Cardiac fibroblast (primary cell): ENCODE data around the gene MS4A6E.
"Not testable (repeated sequence)": the region's sequence is repeated elsewhere in the genome, so short reads cannot be mapped to it uniquely, and the experiment has no call there.

Experiments used
- DNase-seq, 2 donors: peaks; one replicate each; pipeline versions ENCODE4 v3.0.0 to v3.0.0-alpha.2; 2010; ENCODE audit warnings: low read depth in 2 of 2
- H3K4me3 ChIP-seq, 2 donors: replicated peaks in 1 of 2; 1 replicate in 1 of 2; 2 replicates in 1 of 2; pipeline ENCODE4 v1.5.1; 2011; ENCODE audit warnings: low read depth in 2 of 2, low read length in 2 of 2, mild to moderate bottlenecking in 2 of 2, moderate library complexity in 1 of 2
- CTCF ChIP-seq: IDR thresholded peaks from one replicate; pipeline ENCODE4 v1.5.1; 2011; ENCODE audit warnings: low read depth, mild to moderate bottlenecking, low read length, inconsistent platforms

The MS4A6E gene

GRCh38 chr11:60326955-60327354, at the start of gene MS4A6E:
MS4A6E (plus strand) TSS chr11:60327255; CDS start chr11:60334896, 7,641 bp downstream.
- no peak for TF ChIP-seq CTCF
- H3K4me3 ChIP-seq = no peak within 1 kb of the TSS
- no peak for DNase-seq

- no peak for TF ChIP-seq CTCF
- DNase-seq = no peak
- H3K4me3 ChIP-seq = no peak within 1 kb of the TSS
Observed at GRCh38 chr11:60280412-60280811, 46.6 kb upstream of the MS4A6E start, which contains the start of gene MS4A4A. MS4A4A (plus strand) TSS chr11:60280666; CDS start chr11:60280676, 10 bp downstream.

- TF ChIP-seq CTCF = no peak
- DNase-seq = no peak
Observed at GRCh38 chr11:60281485-60281884, 45.6 kb upstream of the MS4A6E start.

GRCh38 chr11:60282286-60282685, 44.8 kb upstream of the MS4A6E start:
- peak in 1 of 2 donors; percentile 22 for DNase-seq
- TF ChIP-seq CTCF = no peak
- H3K4me3 ChIP-seq = no peak overlapping the region

More at GRCh38 chr11:60281485-60281884, 45.6 kb upstream of the MS4A6E start:
- H3K4me3 ChIP-seq = no peak overlapping the region

GRCh38 chr11:60285411-60286126, 41.5 kb upstream of the MS4A6E start:
- not testable (repeated sequence) for DNase-seq, H3K4me3 ChIP-seq

- no peak overlapping the region for H3K4me3 ChIP-seq
- no peak for DNase-seq
- no peak for TF ChIP-seq CTCF
Observed at GRCh38 chr11:60288531-60288930, 38.5 kb upstream of the MS4A6E start.

- DNase-seq = no peak
- H3K4me3 ChIP-seq = no peak overlapping the region
- no peak for TF ChIP-seq CTCF
Observed at GRCh38 chr11:60292145-60292544, 34.9 kb upstream of the MS4A6E start.
